Heart left ventricle (tissue), 13 donors: ENCODE results near the gene REEP1.

Source experiments
- CTCF ChIP-seq, 12 donors: fragments of 200-600 bp; sonication (generic) in 4 of 12; IDR thresholded peaks; one replicate each; pipeline versions ENCODE4 v1.5.0 to v1.8.0; 2018 to 2022; ENCODE audit warnings: antibody characterized with exemption in 12 of 12, mild to moderate bottlenecking in 5 of 12
- POLR2A ChIP-seq, 2 donors: fragments of 450-650 bp; IDR thresholded peaks; one replicate each; pipeline ENCODE4 v1.6.1; 2017; ENCODE audit warnings: antibody characterized with exemption in 2 of 2, mild to moderate bottlenecking in 2 of 2, moderate library complexity in 2 of 2
- donor health status: ischemic (EF 13 %, LVEDD 7.1; RV severe dilation, severe dysfunction).
- donor health status: DM: no; HTN: yes; CAD: no.
- donor health status: DM: no; HTN: no; CAD: no.
- donor health status: ischemic (EF 25% LVEDD 6.9; RV normal size, moderate dysfunction).
- donor health status: ischemic (EF 25% LVEDD 5.7; RV mildly dilated, moderate dysfunction).
- donor health status: ischemic (EF 35%, LVEDD 5.7; RV mildly dilated, moderate dysfunction).
- donor health status: nonischemic (EF 11% LVEDD 7.7; RV severe dilation, severe dysfunction).
- donor health status: DM: yes; HTN: yes; CAD: no.
- donor health status: PGD.
- donor health status: ischemic (EF 29% LVEDD 5.4; RV normal size, mild dysfunction).
- donor health status: nonischemic (EF 23%, LVEDD 6.1; RV moderate dilation, normal function).

DNA sequence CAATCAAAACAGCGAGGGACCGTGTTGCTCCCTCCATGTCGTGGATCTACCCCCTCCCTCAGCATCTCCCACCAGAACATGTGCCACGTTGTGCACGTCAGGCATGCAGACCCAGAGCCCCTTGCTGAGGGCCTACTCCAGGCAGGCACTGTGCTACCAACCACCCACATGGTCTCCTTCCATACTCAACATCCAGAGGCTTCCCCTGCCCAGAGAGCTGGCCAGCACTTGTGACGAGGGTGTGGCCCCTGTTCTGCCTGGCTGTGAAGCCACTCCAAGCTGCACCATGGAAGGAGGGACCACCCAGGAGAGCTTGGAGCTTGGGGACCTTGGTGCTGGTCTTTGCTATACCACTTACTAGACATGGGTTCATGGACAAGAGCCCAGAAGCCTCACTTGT, 40.5 kb downstream of the REEP1 start:
- no peak for TF ChIP-seq POLR2A (IDR thresholded peaks at IDR 0.05)
- TF ChIP-seq CTCF (IDR thresholded peaks at IDR 0.05): no peak
